SK-N-SH (cell line): ENCODE measurements around the gene MLLT10. TPM values are rescaled to one million over a fixed set of nuclear protein-coding genes. Genes with fewer than 3 reads are reported as not detected.

ENCODE experiments used
- CTCF ChIA-PET: fragments of 300-600, 350-600 bp; formaldehyde crosslinking; extraction: SDS; loops from one replicate; lab custom pipeline; 2021; lab: Yijun Ruan, JAX
- POLR2A ChIA-PET: fragments of 350-600 bp; sonication (Branson Sonifier 250); formaldehyde crosslinking; extraction: SDS; loops from one replicate; lab custom pipeline; 2020; ENCODE audit warnings: antibody characterized with exemption, inconsistent platforms; lab: Yijun Ruan, JAX
- DNase-seq: peaks from one replicate; pipeline ENCODE4 v3.0.0; 2012
- H2AFZ ChIP-seq: fragments of 200-600 bp; sonication (generic); 2 replicates; pipeline ENCODE4 v1.8.1; 2016; ENCODE audit warnings: antibody characterized with exemption, mild to moderate bottlenecking, low read depth
- H3F3A ChIP-seq: fragments of 200-600 bp; sonication (generic); replicated peaks from 2 replicates; pipeline ENCODE3; 2016; ENCODE audit warnings: antibody characterized with exemption, mild to moderate bottlenecking; ENCODE audit not compliant: insufficient read depth
- H3K27ac ChIP-seq, 2 experiments: fragments of 200-500 bp in 1 of 2; fragments of 200-600 bp in 1 of 2; sonication (Bioruptor generic) in 1 of 2; sonication (generic), shearing (Covaris generic) in 1 of 2; 2 replicates each; pipeline versions ENCODE4 v1.5.1 to v1.6.1; 2014 to 2016; ENCODE audit warnings: low read depth in 2 of 2, inconsistent platforms in 1 of 2, low read length in 1 of 2, mild to moderate bottlenecking in 1 of 2, mixed read lengths in 1 of 2
- H3K27me3 ChIP-seq: fragments of 200-600 bp; sonication (generic), shearing (Covaris generic); 2 replicates; pipeline ENCODE4 v1.6.1; 2016; ENCODE audit warnings: mixed run types; ENCODE audit not compliant: insufficient read depth
- H3K36me3 ChIP-seq, 2 experiments: fragments of 200-500 bp in 1 of 2; fragments of 200-600 bp in 1 of 2; sonication (Bioruptor generic) in 1 of 2; sonication (generic) in 1 of 2; replicated peaks in 1 of 2; 2 replicates each; pipeline versions ENCODE3 to v1.5.1; 2014 to 2016; ENCODE audit warnings: low read length in 1 of 2, mild to moderate bottlenecking in 1 of 2; ENCODE audit not compliant: insufficient read depth in 2 of 2, control insufficient read depth in 1 of 2
- H3K4me1 ChIP-seq, 2 experiments: fragments of 200-500 bp in 1 of 2; fragments of 200-600 bp in 1 of 2; sonication (Bioruptor generic) in 1 of 2; sonication (generic), shearing (Covaris generic) in 1 of 2; 2 replicates each; pipeline versions ENCODE4 v1.5.1 to v1.6.1; 2014 to 2016; ENCODE audit warnings: low read depth in 1 of 2, low read length in 1 of 2, mixed run types in 1 of 2; ENCODE audit not compliant: insufficient read depth in 2 of 2, control insufficient read depth in 1 of 2
- H3K4me2 ChIP-seq: fragments of 200-600 bp; sonication (generic), shearing (Covaris generic); 2 replicates; pipeline ENCODE4 v1.6.1; 2017; ENCODE audit warnings: mixed run types
- H3K4me3 ChIP-seq, 2 experiments: fragments of 200-500 bp in 1 of 2; fragments of 200-600 bp in 1 of 2; sonication (Bioruptor generic) in 1 of 2; sonication (generic), shearing (Covaris generic) in 1 of 2; 2 replicates each; pipeline versions ENCODE4 v1.5.1 to v1.8.1; 2014 to 2016; ENCODE audit warnings: low read depth in 2 of 2, inconsistent platforms in 1 of 2, low read length in 1 of 2, mild to moderate bottlenecking in 1 of 2, mixed read lengths in 1 of 2, moderate library complexity in 1 of 2
- H3K79me2 ChIP-seq: fragments of 200-600 bp; sonication (generic); 2 replicates; pipeline ENCODE4 v1.8.1; 2017; ENCODE audit warnings: mild to moderate bottlenecking; ENCODE audit not compliant: insufficient read depth
- H3K9ac ChIP-seq: fragments of 200-600 bp; sonication (generic); 2 replicates; pipeline ENCODE4 v1.6.1; 2017; ENCODE audit warnings: mixed run types
- H3K9me2 ChIP-seq: fragments of 200-600 bp; sonication (generic); 2 replicates; pipeline ENCODE4 v1.6.1; 2017; ENCODE audit warnings: mixed run types
- H3K9me3 ChIP-seq: fragments of 200-600 bp; sonication (generic); 2 replicates; pipeline ENCODE4 v1.6.1; 2017; ENCODE audit warnings: mixed run types, mild to moderate bottlenecking, moderate library complexity
- H4K20me1 ChIP-seq: fragments of 200-600 bp; sonication (generic); 2 replicates; pipeline ENCODE4 v1.6.1; 2017; ENCODE audit warnings: mild to moderate bottlenecking, mixed run types; ENCODE audit not compliant: insufficient read depth
- CHD2 ChIP-seq: fragments of 150-350 bp; IDR thresholded peaks from 2 replicates; pipeline ENCODE4 v1.6.1; 2018; ENCODE audit warnings: low read length; ENCODE audit not compliant: partially characterized antibody
- EP300 ChIP-seq, 2 experiments: IDR thresholded peaks; 2 replicates each; pipeline versions ENCODE4 v1.4.0 to v1.6.1; 2012; ENCODE audit warnings: borderline replicate concordance in 1 of 2, low read depth in 1 of 2, low read length in 1 of 2
- FOSL2 ChIP-seq: IDR thresholded peaks from 2 replicates; pipeline ENCODE4 v1.4.0; 2012; ENCODE audit warnings: low read depth, mild to moderate bottlenecking, moderate library complexity, borderline replicate concordance
- FOXJ3 ChIP-seq: sonication (generic); formaldehyde crosslinking; IDR thresholded peaks from 2 replicates; pipeline ENCODE4 v1.5.1; 2020; ENCODE audit warnings: mild to moderate bottlenecking, missing genetic modification reagents
- FOXM1 ChIP-seq: IDR thresholded peaks from 2 replicates; pipeline ENCODE4 v1.4.0; 2012; ENCODE audit warnings: low read depth, mild to moderate bottlenecking
- GABPA ChIP-seq: IDR thresholded peaks from 2 replicates; pipeline ENCODE4 v1.4.0; 2012; ENCODE audit warnings: low read depth, mild to moderate bottlenecking
- GATA2 ChIP-seq: sonication (generic); formaldehyde crosslinking; IDR thresholded peaks from 2 replicates; pipeline ENCODE4 v1.5.0; 2020; ENCODE audit warnings: mild to moderate bottlenecking, missing genetic modification reagents
- IRF3 ChIP-seq: fragments of 150-350 bp; IDR thresholded peaks from 2 replicates; pipeline ENCODE4 v1.6.1; 2016; ENCODE audit warnings: mild to moderate bottlenecking, low read depth, low read length
- JUND ChIP-seq: IDR thresholded peaks from 2 replicates; pipeline ENCODE4 v1.4.0; 2012
- MAX ChIP-seq: IDR thresholded peaks from 2 replicates; pipeline ENCODE4 v1.4.0; 2012; ENCODE audit warnings: low read depth
- MXI1 ChIP-seq: IDR thresholded peaks from 2 replicates; pipeline ENCODE4 v1.6.1; 2012; ENCODE audit warnings: mild to moderate bottlenecking, low read depth, low read length, improper control_type of control experiment
- NFIC ChIP-seq: IDR thresholded peaks from 2 replicates; pipeline ENCODE4 v1.4.0; 2012; ENCODE audit warnings: borderline replicate concordance
- NRF1 ChIP-seq: IDR thresholded peaks from 2 replicates; pipeline ENCODE4 v1.6.1; 2012; ENCODE audit warnings: low read depth, mild to moderate bottlenecking, low read length
- PBX3 ChIP-seq: IDR thresholded peaks from 2 replicates; pipeline ENCODE4; 2012
- RAD21 ChIP-seq: IDR thresholded peaks from 2 replicates; pipeline ENCODE4 v1.6.1; 2012; ENCODE audit warnings: mild to moderate bottlenecking, low read length
- RCOR1 ChIP-seq: fragments of 150-350 bp; IDR thresholded peaks from 2 replicates; pipeline ENCODE4 v1.6.1; 2017; ENCODE audit warnings: antibody characterized with exemption, low read length
- RXRA ChIP-seq: IDR thresholded peaks from 2 replicates; pipeline ENCODE4 v1.4.0; 2012; ENCODE audit warnings: low read depth, mild to moderate bottlenecking, borderline replicate concordance
- SIN3A ChIP-seq: IDR thresholded peaks from 2 replicates; pipeline ENCODE4 v1.6.1; 2012; ENCODE audit warnings: low read depth, mild to moderate bottlenecking, low read length, moderate library complexity, borderline replicate concordance
- SMC3 ChIP-seq: IDR thresholded peaks from 2 replicates; pipeline ENCODE4 v1.6.1; 2012; ENCODE audit warnings: low read depth, low read length, improper control_type of control experiment
- TAF1 ChIP-seq: IDR thresholded peaks from 2 replicates; pipeline ENCODE4 v1.6.1; 2012; ENCODE audit warnings: low read depth, mild to moderate bottlenecking, low read length, moderate library complexity, borderline replicate concordance
- TCF12 ChIP-seq: IDR thresholded peaks from 2 replicates; pipeline ENCODE4 v1.4.0; 2012
- TEAD4 ChIP-seq: IDR thresholded peaks from 2 replicates; pipeline ENCODE4 v1.4.0; 2012; ENCODE audit warnings: mild to moderate bottlenecking, borderline replicate concordance; ENCODE audit not compliant: insufficient read depth
- ZBTB33 ChIP-seq: IDR thresholded peaks from 2 replicates; pipeline ENCODE4 v1.4.0; 2012; ENCODE audit warnings: low read depth, borderline replicate concordance
- WGBS: methylation state at CpG from one replicate; pipeline ENCODE4 v1.1.6; 2017; ENCODE audit warnings: low lambda C conversion rate; 5-methylcytosine and 5-hydroxymethylcytosine counted together
- polyA plus RNA-seq, 3 experiments: library from polyadenylated mRNA; depleted of rRNA; stranded (reverse); fragments of >200 nt; gene quantifications; 2 replicates each; pipeline ENCODE4 v1.2.3, GENCODE V29; 2012

Gene MLLT10
- polyA plus RNA-seq, 1 of the 3 experiments (the other 2 are of a cell fraction), result 26.0 TPM

GRCh38 chr10:21497177-21497807 lies 36.7 kb upstream of the MLLT10 start (continued):
- TF ChIP-seq FOSL2, result peak; percentile 28; the same call in 1 of the 2 replicates
- peak; percentile 60 for TF ChIP-seq RCOR1
- peak; percentile 69 for TF ChIP-seq MXI1
- peak; percentile 67 for TF ChIP-seq TEAD4
- TF ChIP-seq GATA2, result no peak
- peak; percentile 11; the same call in 1 of the 2 replicates for TF ChIP-seq RAD21
- TF ChIP-seq IRF3, result no peak
- peak; percentile 61 for TF ChIP-seq TCF12
- TF ChIP-seq NRF1, result no peak
- TF ChIP-seq FOXJ3, result peak; percentile 22; the same call in 1 of the 2 replicates
- TF ChIP-seq CHD2, result peak; percentile 37
- TF ChIP-seq EP300 (IDR thresholded peaks at IDR 0.05; ENCODE audit: borderline replicate concordance in 1 of 2, low read depth in 1 of 2, low read length in 1 of 2), result peak in 1 of 2 experiments; percentile 49; a peak in 1 of 4 replicates
- TF ChIP-seq SMC3, result no peak
- peak; percentile 98 for TF ChIP-seq NFIC
- TF ChIP-seq ZBTB33, result peak; percentile 25; the same call in 1 of the 2 replicates
- no peak for TF ChIP-seq FOXM1

- H4K20me1 ChIP-seq, result no peaks in the 10 kb centered on the region
- POLR2A ChIA-PET, result no interaction called here
Measured at GRCh38 chr10:21498377-21498776, 35.7 kb upstream of the MLLT10 start.

More at GRCh38 chr10:21498377-21498776, 35.7 kb upstream of the MLLT10 start:
- CTCF ChIA-PET, result interaction anchor here (0.7 to 4.1 kb wide), 5 partner anchors 9 to 461 kb away, joined by 3 to 101 read pairs (median 26); partner anchors contain the start of gene SKIDA1
- H3K9me2 ChIP-seq, result no peaks in the 10 kb centered on the region
- no peaks in the 10 kb centered on the region for H3K27me3 ChIP-seq
- H3K36me3 ChIP-seq, result no peaks in the 10 kb centered on the region
- 0 out of 2 replicates have a peak, but pooled peaks cover 3% of the 10 kb centered on the region for H3K79me2 ChIP-seq
- TF ChIP-seq TCF12 (no peak), TAF1 (no peak), ZBTB33 (no peak), JUND (no peak), FOXJ3 (no peak), FOXM1 (no peak), PBX3 (no peak), GATA2 (no peak), NRF1 (no peak), NFIC (no peak), RXRA (no peak), MAX (no peak), FOSL2 (no peak), GABPA (no peak), SIN3A (no peak), SMC3 (no peak)
- no peak overlapping the region for H3K4me2 ChIP-seq
- peaks cover 8% of the 10 kb centered on the region for H3F3A ChIP-seq
- H3K4me1 ChIP-seq, result peaks cover 0 to 7% of the 10 kb centered on the region in 2 experiments; a peak in 2 of 4 replicates
- no peak overlapping the region for H2AFZ ChIP-seq
- DNase-seq, result no peak
- H3K9ac ChIP-seq, result no peak overlapping the region
- 96% methylated on average over 2 of the region's 2 CpGs for WGBS
- H3K27ac ChIP-seq, result no peak overlapping the region
- no peaks in the 10 kb centered on the region for H3K9me3 ChIP-seq
- H3K4me3 ChIP-seq, result no peak overlapping the region
